ENCODE measurements around the gene INPPL1. TPM values are rescaled to one million over a fixed set of nuclear protein-coding genes. Genes with fewer than 3 reads are reported as not detected.

INPPL1 gene
- total RNA-seq, 1 experiment from 2014 or later: 214 TPM

GRCh38 chr11:72221386-72222075, 3.0 kb upstream of the INPPL1 start:
- Histone ChIP-seq H4K91ac (ENCODE audit: insufficient read length, low read depth, low read length) (no peak overlapping the region), H2BK5ac (ENCODE audit: insufficient read length, low read length) (no peak overlapping the region), H3K23me2 (ENCODE audit: insufficient read length, low read depth, low read length, poor library complexity, severe bottlenecking) (peaks cover 16% of the 10 kb centered on the region), H2AK5ac (ENCODE audit: insufficient read length, low read length) (no peak overlapping the region), H2BK12ac (ENCODE audit: insufficient read length, low read depth, low read length) (no peak overlapping the region), H3K14ac (ENCODE audit: insufficient read depth, low read length) (no peak overlapping the region), H2AFZ (ENCODE audit: low read length) (no peak overlapping the region), H4K5ac (ENCODE audit: insufficient read length, low read depth, low read length) (no peak overlapping the region), H3K9ac (ENCODE audit: extremely low read depth, insufficient read length, low read length) (no peak overlapping the region), H4K20me1 (ENCODE audit: control insufficient read depth, insufficient read depth, insufficient read length) (no peaks in the 10 kb centered on the region), H3K4me1 (ENCODE audit: insufficient read depth, low read length) (peaks cover 2% of the 10 kb centered on the region; the same call in 1 of the 2 replicates), H3K27ac (ENCODE audit: insufficient read length, low read depth, low read length) (no peak overlapping the region), H3K9me3 (ENCODE audit: control insufficient read depth, low read depth, low read length) (no peaks in the 10 kb centered on the region), H3K4me2 (ENCODE audit: insufficient read depth, insufficient read length, low read length) (no peak overlapping the region), H3K23ac (ENCODE audit: insufficient read length, low read depth, low read length) (no peak overlapping the region), H3T11ph (ENCODE audit: low read length) (no peak overlapping the region), H3K27me3 (ENCODE audit: insufficient read depth, low read length) (no peaks in the 10 kb centered on the region), H3K79me2 (ENCODE audit: insufficient read depth, low read length) (peaks cover 4% of the 10 kb centered on the region; the same call in 1 of the 2 replicates), H2BK15ac (ENCODE audit: low read depth, low read length) (no peak overlapping the region), H3K4ac (ENCODE audit: low read depth, low read length) (no peak overlapping the region), H4K8ac (replicated peaks; ENCODE audit: insufficient read length, low read depth, low read length) (no peak overlapping the region), H2BK20ac (ENCODE audit: low read depth, low read length, poor library complexity, severe bottlenecking) (no peak overlapping the region), H3K18ac (ENCODE audit: insufficient read length, low read depth, low read length) (no peak overlapping the region), H3K56ac (ENCODE audit: insufficient read length, low read depth, low read length) (no peak overlapping the region), H2BK120ac (ENCODE audit: low read depth, low read length, poor library complexity, severe bottlenecking) (no peak overlapping the region), H3K79me1 (ENCODE audit: insufficient read depth, low read depth, low read length, poor library complexity, severe bottlenecking) (peaks cover 3% of the 10 kb centered on the region)
- Mint-ChIP-seq H3K4me1 (peaks cover 30 to 40% of the 10 kb centered on the region in 2 experiments), H3K4me3 (peak overlapping the region in 1 of 2 experiments; percentile 36; a peak in 1 of 5 replicates), H3K27ac (no peak overlapping the region; a peak in 1 of 7 replicates), H3K36me3 (ENCODE audit: insufficient read depth in 1 of 3, low read depth in 3 of 3) (peaks cover 0 to 9% (median 3%) of the 10 kb centered on the region in 3 experiments; a peak in 4 of 7 replicates), H3K9me3 (no peaks in the 10 kb centered on the region), H3K27me3 (ENCODE audit: low read depth) (peaks cover 28% of the 10 kb centered on the region)
- DNase-seq: peak; percentile 25
- no CpG with 5 or more reads among the region's 7 CpGs for WGBS (ENCODE audit: extremely low coverage, insufficient read length, low lambda C conversion rate)
- no peak for TF ChIP-seq CTCF (conservative IDR thresholded peaks at IDR 0.05)
